GM21717 (cell line): ENCODE data around the gene PNPLA2.
A peak's percentile ranks its signal among the peaks of the same experiment; 100 is the strongest.

ENCODE experiments used
- ATAC-seq: cut with Tn5 transposase; IDR thresholded peaks from one replicate; pipeline ENCODE4 v1.9.1; 2021; ENCODE audit warnings: mild to moderate bottlenecking, moderate library complexity; ENCODE audit not compliant: unreplicated experiment

Gene PNPLA2

DNA sequence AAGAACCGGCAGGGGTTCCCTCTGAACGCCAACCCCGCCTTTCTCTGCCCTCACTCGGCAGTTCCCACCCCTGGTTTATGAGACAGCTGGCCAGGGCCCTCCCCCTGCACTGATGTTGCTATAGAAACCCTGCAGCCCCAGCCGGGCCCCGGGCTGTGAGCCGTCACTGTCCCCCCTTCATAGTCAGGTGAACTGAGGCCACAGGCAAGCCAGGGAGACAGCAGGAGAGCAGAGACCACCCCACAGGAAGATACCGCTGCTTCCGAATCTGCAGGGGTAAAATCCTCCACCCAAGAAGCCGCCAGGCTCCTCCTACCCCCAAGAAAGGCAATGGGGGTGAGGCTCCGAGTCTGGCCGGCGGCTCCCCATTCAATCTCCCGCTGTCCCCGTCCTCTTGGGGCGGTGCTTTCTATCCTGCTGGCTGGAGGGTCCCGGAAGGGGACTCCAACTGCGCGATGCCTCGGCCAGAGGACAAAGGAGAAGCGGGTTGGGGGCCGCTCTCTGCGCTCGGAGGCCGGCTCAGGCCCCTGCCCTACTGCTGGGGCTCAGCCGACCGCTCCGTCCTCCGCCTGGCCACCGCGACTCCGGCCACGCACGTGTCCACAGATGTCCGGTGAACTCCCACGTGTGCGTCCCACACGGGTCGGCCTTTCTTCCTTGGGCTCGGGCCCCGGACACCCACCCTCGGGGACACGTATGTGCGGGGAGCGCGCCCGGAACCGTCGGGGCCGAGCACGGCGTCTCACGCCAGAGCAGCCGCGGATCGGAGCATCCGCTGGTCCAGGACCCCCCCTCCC, 21.2 kb upstream of the PNPLA2 start:
- ATAC-seq, result peak; percentile 42

- ATAC-seq, result peak; percentile 41
Measured at GRCh38 chr11:798093-798713, 20.5 kb upstream of the PNPLA2 start, which contains the start of gene SLC25A22. Gene SLC25A22 (minus strand): TSS chr11:798281. CDS start chr11:795006, 3,275 bp downstream.

DNA sequence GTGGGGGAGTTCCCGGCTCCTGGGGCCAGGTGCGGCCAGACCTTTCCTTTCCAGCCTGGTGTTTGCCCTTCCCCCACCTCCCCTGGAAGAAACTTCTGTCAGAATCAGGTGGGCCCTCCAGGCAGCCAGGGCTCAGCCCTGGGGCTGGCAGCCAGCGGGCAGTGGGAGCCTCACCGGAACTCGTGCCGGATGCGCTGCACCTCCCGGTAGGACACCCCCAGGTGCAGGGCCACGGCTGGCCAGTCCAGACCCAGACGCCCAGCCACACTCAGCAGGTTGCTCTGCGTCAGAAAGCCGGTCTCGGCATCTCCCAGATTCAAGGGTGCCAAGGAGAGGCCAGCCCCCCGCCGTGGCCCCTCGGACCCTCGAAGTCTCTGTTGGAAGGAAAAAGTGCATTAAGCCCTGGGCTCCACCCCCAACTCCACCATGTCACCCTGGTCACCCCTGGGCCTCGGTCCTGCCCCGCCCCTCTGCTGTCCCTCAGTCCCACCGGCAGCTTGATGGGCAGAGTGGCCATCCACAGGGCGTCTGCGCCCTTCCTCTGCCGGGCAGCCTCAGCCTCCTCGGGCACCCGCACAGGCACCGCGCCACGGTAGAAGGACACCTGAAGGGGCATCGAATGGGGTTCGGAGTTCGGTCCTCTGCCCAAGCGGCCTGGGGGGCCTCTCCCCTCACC, 18.9 kb upstream of the PNPLA2 start:
- no peak for ATAC-seq

GRCh38 chr11:800473-800872, 18.2 kb upstream of the PNPLA2 start:
- no peak for ATAC-seq

DNA sequence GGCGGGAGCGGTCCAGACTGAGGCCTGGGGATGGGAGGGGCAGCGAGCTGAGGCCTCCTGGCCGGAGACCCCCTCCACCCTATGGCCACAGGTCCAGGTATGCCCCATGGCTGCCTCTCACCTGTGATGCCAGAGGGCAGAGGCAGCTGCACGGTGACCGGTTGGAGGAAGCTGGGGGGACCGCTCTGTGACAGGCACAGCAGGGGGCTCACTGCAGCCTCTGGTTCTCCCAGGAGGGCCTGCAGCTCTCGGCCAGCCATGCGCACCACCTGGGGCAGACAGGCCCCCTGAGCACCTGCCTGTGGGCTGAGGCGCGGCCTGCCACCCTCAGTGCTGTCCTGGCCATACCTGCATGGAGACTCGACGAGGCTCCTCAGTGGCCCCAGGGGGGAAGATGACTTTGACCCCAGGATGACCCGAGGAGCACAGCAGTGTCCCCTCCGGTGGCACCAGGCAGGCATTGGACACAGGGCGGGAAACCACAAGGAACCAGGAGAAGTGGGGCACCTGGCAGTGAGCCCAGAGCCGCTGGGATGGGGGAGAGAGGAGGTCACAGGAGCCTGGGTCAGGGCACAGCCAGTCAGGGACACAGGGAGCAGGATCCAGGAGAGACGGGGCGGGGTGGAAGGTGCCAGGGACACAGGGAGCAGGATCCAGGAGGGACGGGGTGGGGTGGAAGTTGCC, 17.5 kb upstream of the PNPLA2 start:
- ATAC-seq, result no peak

DNA sequence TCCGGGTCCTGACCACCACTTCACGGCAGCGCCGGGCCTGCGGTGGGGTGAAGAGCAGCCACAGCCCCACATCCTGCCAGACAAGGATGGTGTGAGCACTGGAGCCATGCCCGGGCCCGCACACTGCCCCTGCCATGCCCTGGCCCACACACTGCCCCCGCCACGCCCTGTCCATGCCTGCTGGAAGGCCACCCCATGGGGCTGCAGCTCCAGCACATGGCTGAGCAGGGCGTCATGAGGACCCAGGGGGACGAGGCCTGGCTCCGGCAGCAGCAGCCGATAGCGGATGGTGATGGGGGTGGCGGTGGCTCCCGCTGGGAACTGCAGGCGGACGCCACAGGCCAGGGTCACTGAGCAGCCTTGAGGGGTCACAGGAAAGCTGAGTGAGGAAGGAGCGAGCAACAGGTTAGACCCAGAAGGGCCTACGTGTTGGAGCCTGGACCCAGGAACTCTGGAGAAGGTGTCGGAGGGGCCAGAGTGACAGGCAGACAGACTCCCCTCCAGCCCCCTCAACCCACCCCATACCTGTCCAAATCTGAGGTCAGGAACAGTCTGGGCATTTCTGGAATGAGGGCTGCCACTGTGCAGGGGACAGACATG, 16.6 kb upstream of the PNPLA2 start:
- no peak for ATAC-seq

DNA sequence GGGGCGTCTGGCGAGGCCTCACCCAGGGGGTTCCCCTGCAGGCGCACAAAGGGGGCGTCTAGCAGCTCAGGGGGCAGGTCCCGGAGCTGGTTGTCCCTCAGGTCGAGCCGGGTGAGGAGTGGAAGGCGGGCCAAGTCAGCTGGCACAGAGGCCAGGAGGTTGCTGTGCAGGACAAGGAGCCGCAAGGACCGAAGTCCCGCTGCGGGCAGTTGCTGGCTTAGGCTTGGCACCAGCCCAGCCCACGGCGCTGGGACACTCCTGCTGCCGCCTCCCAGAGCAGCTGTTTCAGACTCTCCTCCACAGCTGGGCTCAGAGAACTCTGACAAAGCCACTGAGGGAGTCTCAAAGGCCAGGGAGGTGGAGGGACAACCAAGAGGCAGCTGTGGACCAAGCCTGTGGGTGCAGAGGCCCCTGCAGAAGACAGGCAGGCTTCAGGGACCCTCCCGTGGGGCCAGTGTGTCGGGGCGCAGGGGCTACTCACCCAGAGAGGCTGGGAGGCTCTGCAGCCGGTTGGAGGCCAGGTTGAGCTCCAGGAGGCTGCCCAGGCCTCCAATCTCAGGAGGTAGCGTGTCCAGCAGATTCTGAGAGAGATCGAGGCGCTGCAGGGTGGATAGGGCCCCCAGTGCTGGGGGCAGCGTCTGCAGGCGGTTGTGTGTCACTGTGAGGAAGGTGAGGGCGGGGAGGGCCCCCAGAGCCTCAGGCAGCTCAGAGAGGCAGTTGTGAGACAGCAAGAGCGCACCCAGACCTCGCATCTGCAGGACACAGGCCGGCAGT, 15.8 kb upstream of the PNPLA2 start:
- no peak for ATAC-seq

- no peak for ATAC-seq
Measured at GRCh38 chr11:803467-803742, 15.3 kb upstream of the PNPLA2 start.

GRCh38 chr11:803770-804598, 14.7 kb upstream of the PNPLA2 start:
- ATAC-seq, result no peak

DNA sequence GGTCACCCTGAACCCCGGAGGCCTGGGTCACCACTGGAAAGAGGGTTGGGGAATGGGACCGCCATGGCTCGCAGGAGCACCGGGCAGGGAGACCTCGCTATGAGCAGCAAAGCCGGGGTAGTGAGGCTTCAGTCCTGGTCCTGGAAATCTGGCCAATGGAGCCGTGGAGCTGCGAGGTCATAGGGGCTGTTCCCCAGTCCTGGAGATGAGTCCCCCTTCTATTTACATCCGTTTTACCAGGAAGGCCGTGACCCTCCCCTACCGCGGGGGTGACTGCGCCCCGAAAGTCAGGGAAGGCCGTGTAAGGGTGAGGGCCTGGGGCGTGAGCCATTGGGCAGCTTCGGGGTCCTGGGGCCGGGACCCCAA, 14.1 kb upstream of the PNPLA2 start:
- no peak for ATAC-seq

DNA sequence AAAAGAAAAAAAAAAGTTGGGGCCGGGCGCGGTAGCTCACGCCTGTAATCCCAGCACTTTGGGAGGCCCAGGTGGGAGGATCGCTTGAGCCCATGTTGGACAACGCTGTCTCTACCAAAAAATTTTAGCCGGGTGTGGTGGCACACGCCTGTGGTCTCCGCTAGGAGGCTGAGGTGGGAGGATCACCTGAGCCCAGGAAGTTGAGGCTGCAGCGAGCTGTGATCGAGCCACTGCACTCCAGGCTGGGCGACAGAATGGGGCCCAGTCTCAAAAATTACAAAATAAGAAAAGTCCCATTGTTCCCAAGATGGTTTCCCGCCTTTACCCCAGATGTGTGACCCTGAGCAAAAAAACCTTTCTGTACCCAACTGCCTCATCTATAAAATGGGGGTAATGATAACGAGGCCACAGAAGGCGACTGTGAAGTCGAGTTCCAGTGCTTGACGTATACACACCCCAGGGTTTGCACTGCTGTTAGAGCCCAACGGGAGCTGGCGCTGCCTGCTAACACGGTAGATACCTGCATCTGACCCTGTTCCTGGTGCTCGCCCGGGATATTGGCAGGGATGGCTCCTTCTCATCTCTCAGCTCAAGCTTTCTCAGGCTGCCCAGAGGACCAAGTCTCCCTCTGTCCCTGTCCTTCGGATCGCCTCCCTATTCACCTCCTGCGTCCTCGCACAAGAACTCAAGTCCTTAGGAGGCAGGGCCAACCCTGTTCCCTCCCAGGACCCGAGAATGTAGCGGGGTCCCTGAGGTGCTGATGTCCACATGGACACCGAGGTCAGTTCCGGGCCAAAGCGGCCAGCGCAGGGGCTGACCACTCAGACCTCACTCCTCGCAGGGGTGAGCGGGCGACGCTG, 10.1 kb upstream of the PNPLA2 start:
- ATAC-seq, result no peak

- peak; percentile 55 for ATAC-seq
Measured at GRCh38 chr11:809287-810039, 9.3 kb upstream of the PNPLA2 start, which contains the start of gene RPLP2. Gene RPLP2 (plus strand): TSS chr11:809967. CDS start chr11:810235, 268 bp downstream.

DNA sequence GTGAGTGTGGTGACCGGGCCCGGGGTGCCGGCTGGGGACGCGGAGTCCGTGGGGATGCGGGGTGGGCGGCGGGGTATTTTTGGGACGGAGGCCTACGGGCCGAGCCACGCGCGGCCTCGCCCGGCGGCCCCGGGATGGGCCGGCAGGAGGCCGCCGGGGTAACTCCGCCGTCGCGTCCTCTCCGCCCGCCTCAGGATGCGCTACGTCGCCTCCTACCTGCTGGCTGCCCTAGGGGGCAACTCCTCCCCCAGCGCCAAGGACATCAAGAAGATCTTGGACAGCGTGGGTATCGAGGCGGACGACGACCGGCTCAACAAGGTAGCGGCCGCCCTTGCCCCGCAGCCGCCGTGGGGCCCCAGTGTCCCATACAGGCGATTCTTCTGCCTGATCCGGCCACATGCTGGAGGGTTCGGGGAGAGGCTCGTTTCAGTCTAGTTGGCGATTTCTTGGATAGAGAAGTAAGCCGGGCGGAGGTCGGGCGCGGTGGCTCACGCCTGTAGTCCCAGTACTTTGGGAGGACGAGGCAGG, 8.6 kb upstream of the PNPLA2 start:
- ATAC-seq, result peak; percentile 6

DNA sequence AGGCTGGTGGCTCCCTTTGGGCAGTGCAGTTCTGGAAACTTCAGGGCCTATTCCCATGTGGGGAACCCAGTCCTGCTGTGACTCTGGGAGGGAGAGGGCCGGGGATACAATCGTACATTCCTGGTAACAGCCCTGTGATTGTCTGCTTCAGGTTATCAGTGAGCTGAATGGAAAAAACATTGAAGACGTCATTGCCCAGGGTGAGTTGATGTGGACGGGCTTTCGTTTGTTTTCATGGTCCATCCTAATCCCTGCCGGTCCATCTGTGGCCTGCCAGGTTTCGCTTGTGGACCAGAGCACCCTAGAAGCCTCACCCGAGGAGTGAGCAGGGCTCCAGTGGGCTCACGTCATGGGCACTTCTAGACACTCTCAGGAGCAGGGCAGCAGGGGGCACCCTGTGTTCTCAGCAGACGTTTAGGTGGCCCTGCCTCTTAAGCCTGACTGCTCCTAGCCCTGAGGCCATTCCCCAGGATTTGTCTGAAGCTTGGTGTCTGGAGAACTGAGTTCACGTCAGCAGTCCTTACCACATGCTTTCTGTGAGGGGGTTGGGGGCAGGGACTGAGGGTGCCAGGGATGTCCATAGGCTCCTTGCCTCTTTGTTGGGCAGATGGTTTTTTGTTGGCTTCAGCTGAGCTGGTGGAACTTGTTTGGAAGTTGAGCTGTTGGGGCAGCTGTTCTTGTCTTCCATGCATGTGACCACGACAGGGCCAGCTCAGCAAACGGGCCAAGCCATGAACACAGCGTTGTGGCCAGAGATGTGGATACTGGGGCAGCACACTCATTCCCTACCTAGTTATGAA, 7.1 kb upstream of the PNPLA2 start:
- no peak for ATAC-seq

- no peak for ATAC-seq
Measured at GRCh38 chr11:812390-812789, 6.3 kb upstream of the PNPLA2 start.

DNA sequence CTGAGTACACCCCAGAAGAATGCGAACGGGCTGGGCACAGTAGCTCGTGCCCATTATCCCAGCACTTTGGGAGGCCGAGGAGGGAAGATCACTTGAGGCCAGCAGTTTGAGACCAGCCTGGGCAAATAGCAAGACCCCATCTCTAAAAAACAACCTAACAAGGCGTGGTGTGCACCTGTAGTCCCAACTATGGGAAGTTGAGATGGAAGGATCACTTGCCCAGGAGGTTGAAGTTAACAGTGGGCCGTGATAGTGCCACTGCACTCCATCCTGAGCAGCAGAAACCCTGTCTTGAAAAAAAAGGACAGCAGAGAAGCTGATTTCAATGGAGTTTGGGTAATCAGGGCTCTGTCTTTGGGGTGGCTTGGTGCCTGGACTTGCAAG, 5.7 kb upstream of the PNPLA2 start:
- no peak for ATAC-seq
